Endodermal cell (in vitro differentiated cells): ENCODE results near the gene LDB1. TPM values are rescaled to one million over a fixed set of nuclear protein-coding genes. Genes with fewer than 3 reads are reported as not detected.

Source experiments
- DNase-seq: peaks from one replicate; pipeline ENCODE4 v3.0.0-alpha.2; 2017
- H3K27ac ChIP-seq: 2 replicates; pipeline ENCODE4 v1.5.1; 2013; ENCODE audit warnings: mild to moderate bottlenecking, low read depth, low read length, moderate library complexity
- H3K27me3 ChIP-seq: 2 replicates; pipeline ENCODE4 v1.6.1; 2013; ENCODE audit warnings: mild to moderate bottlenecking, low read length, moderate library complexity; ENCODE audit not compliant: insufficient read depth, control insufficient read depth, poor library complexity, severe bottlenecking
- H3K36me3 ChIP-seq: 2 replicates; pipeline ENCODE4 v1.7.0; 2013; ENCODE audit warnings: mild to moderate bottlenecking, low read length, moderate library complexity; ENCODE audit not compliant: control insufficient read depth, insufficient read depth
- H3K4me1 ChIP-seq: one replicate; pipeline ENCODE4 v1.7.0; 2013; ENCODE audit warnings: low read length; ENCODE audit not compliant: control insufficient read depth, insufficient read depth
- H3K4me3 ChIP-seq: 2 replicates; pipeline ENCODE4 v1.5.1; 2013; ENCODE audit warnings: mild to moderate bottlenecking, low read length, moderate library complexity
- H3K9ac ChIP-seq: 2 replicates; pipeline ENCODE4 v1.6.1; 2013; ENCODE audit warnings: mild to moderate bottlenecking, low read length, moderate library complexity; ENCODE audit not compliant: poor library complexity, severe bottlenecking; ENCODE audit errors: extremely low read depth
- H3K9me3 ChIP-seq: 2 replicates; pipeline ENCODE4 v1.6.1; 2013; ENCODE audit warnings: mild to moderate bottlenecking, low read length, moderate library complexity; ENCODE audit not compliant: control insufficient read depth
- H3K27ac Mint-ChIP-seq: 2 replicates; pipeline ENCODE4 v1.8.0; 2020; ENCODE audit warnings: mixed read lengths
- H3K27me3 Mint-ChIP-seq: 2 replicates; pipeline ENCODE4 v1.8.0; 2021; ENCODE audit warnings: mild to moderate bottlenecking, mixed read lengths; ENCODE audit not compliant: insufficient read depth
- H3K36me3 Mint-ChIP-seq: 2 replicates; pipeline ENCODE4 v1.8.0; 2020; ENCODE audit warnings: low read depth, mixed read lengths
- H3K4me1 Mint-ChIP-seq: 2 replicates; pipeline ENCODE4 v1.8.0; 2020; ENCODE audit warnings: mixed read lengths
- H3K4me3 Mint-ChIP-seq: 2 replicates; pipeline ENCODE4 v1.8.0; 2020; ENCODE audit warnings: mild to moderate bottlenecking, moderate library complexity, mixed read lengths
- H3K9me3 Mint-ChIP-seq: 2 replicates; pipeline ENCODE4 v1.8.0; 2020; ENCODE audit warnings: mild to moderate bottlenecking, mixed read lengths
- WGBS, 2 experiments: methylation state at CpG; one replicate each; pipeline versions ENCODE4 v1.1.5 to v1.1.7; 2013; ENCODE audit warnings: missing lambda C conversion rate in 2 of 2, mixed read lengths in 1 of 2; ENCODE audit not compliant: insufficient coverage in 1 of 2, insufficient read length in 1 of 2; 5-methylcytosine and 5-hydroxymethylcytosine counted together
- total RNA-seq, 2 donors: library from RNA; stranded (reverse); fragmentation: NEBNext Ultra II Directional in 1 of 2; extraction: Animal tissue kit (Norgen Biotek cat#: 25700) in 1 of 2; gene quantifications; 2 replicates in 1 of 2; 3 replicates in 1 of 2; pipeline ENCODE4 v1.2.1, GENCODE V29; 2021
- TF ChIP-seq, protein P1 (sequence below): fragments of 200-600 bp; sonication (generic); conservative IDR thresholded peaks from 2 replicates; pipeline ENCODE4 v1.5.0; 2021; ENCODE audit warnings: antibody characterized with exemption, mild to moderate bottlenecking

The LDB1 gene
- total RNA-seq, 2 donors from 2014 or later, result 72.0 to 82.6 TPM

DNA sequence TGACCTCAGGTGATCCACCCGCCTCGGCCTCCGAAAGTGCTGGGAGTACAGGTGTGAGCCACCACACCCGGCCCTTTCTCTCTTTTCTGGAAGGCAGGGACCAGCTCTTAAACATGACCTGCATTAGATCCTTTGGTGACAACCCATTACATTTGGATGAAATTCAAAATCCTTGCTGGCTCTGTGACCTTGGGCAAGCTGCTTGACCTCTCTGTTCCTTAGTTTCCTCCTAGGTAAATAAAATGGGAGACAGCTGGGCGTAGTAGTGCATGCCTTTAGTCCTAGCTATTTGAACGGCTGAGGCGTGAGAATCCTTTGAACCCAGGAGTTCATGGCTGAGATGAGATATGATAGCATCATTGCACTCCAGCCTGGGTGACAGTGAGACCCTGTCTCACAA lies 23.7 kb downstream of the LDB1 start:
- H3K36me3 Mint-ChIP-seq, result peaks cover 34% of the 10 kb centered on the region
- WGBS, 2 experiments, result 97 to 100% methylated on average over 5 to 7 of the region's 7 CpGs
- TF ChIP-seq, protein P1, sequence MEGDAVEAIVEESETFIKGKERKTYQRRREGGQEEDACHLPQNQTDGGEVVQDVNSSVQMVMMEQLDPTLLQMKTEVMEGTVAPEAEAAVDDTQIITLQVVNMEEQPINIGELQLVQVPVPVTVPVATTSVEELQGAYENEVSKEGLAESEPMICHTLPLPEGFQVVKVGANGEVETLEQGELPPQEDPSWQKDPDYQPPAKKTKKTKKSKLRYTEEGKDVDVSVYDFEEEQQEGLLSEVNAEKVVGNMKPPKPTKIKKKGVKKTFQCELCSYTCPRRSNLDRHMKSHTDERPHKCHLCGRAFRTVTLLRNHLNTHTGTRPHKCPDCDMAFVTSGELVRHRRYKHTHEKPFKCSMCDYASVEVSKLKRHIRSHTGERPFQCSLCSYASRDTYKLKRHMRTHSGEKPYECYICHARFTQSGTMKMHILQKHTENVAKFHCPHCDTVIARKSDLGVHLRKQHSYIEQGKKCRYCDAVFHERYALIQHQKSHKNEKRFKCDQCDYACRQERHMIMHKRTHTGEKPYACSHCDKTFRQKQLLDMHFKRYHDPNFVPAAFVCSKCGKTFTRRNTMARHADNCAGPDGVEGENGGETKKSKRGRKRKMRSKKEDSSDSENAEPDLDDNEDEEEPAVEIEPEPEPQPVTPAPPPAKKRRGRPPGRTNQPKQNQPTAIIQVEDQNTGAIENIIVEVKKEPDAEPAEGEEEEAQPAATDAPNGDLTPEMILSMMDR, result no peak
- Histone ChIP-seq H3K4me3 (no peak overlapping the region), H3K9me3 (no peaks in the 10 kb centered on the region), H3K4me1 (no peaks in the 10 kb centered on the region), H3K27me3 (no peaks in the 10 kb centered on the region), H3K27ac (no peak overlapping the region), H3K36me3 (peaks cover 17% of the 10 kb centered on the region), H3K9ac (no peak overlapping the region)
- no peaks in the 10 kb centered on the region for H3K4me1 Mint-ChIP-seq
- H3K9me3 Mint-ChIP-seq, result no peaks in the 10 kb centered on the region
- DNase-seq, result no peak
- no peaks in the 10 kb centered on the region for H3K27me3 Mint-ChIP-seq
- H3K4me3 Mint-ChIP-seq, result no peak overlapping the region
- no peak overlapping the region for H3K27ac Mint-ChIP-seq

DNA sequence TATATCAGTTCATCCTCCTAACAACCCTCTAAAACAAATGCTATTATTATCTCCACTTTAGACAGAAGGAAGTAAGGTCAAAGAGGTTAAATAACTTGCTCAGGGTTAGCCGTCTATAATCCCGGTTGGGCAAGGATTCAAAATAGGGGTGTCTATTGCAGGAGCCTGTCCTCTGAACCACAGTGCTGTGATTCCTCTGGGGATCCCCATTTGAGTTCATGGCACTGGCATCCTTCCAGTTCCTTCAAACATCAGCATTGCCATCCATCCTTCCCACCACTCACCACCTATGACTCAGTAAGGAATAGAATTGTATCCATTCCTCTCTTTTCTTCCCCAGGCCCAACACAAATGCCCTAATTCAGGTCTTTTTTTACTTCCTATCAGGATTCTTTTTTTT lies 29.4 kb downstream of the LDB1 start:
- no peaks in the 10 kb centered on the region for H3K4me1 Mint-ChIP-seq
- Histone ChIP-seq H3K27ac (no peak overlapping the region), H3K9ac (no peak overlapping the region), H3K4me3 (no peak overlapping the region), H3K36me3 (peaks cover 4% of the 10 kb centered on the region), H3K27me3 (no peaks in the 10 kb centered on the region), H3K9me3 (no peaks in the 10 kb centered on the region), H3K4me1 (no peaks in the 10 kb centered on the region)
- no peak for DNase-seq
- peak overlapping the region; percentile 17 for H3K27ac Mint-ChIP-seq
- TF ChIP-seq, protein P1, result no peak
- peaks cover 2% of the 10 kb centered on the region for H3K9me3 Mint-ChIP-seq
- no peaks in the 10 kb centered on the region for H3K27me3 Mint-ChIP-seq
- WGBS, 2 experiments, result 95 to 100% methylated on average over 2 of the region's 2 CpGs
- no peak overlapping the region for H3K4me3 Mint-ChIP-seq
- H3K36me3 Mint-ChIP-seq, result peaks cover 22% of the 10 kb centered on the region

GRCh38 chr10:102086196-102086595 lies 34.0 kb downstream of the LDB1 start:
- no peak for DNase-seq
- H3K9me3 Mint-ChIP-seq, result peaks cover 2% of the 10 kb centered on the region
- Histone ChIP-seq H3K4me3 (no peak overlapping the region), H3K27me3 (no peaks in the 10 kb centered on the region), H3K36me3 (peaks cover 7% of the 10 kb centered on the region), H3K27ac (no peak overlapping the region), H3K4me1 (no peaks in the 10 kb centered on the region), H3K9ac (no peak overlapping the region), H3K9me3 (no peaks in the 10 kb centered on the region)
- peaks cover 3% of the 10 kb centered on the region for H3K4me1 Mint-ChIP-seq
- no peak overlapping the region for H3K27ac Mint-ChIP-seq
- peaks cover 15% of the 10 kb centered on the region for H3K36me3 Mint-ChIP-seq
- no peak overlapping the region for H3K4me3 Mint-ChIP-seq
- no peaks in the 10 kb centered on the region for H3K27me3 Mint-ChIP-seq
- TF ChIP-seq, protein P1, result no peak
- 98 to 100% methylated on average over 2 to 8 of the region's 8 CpGs for WGBS, 2 experiments
